ENCODE measurements around the gene PARD6G.
A peak's percentile ranks its signal among the peaks of the same experiment; 100 is the strongest.
"Not testable (repeated sequence)": the region's sequence is repeated elsewhere in the genome, so short reads cannot be mapped to it uniquely, and the experiment has no call there.

The PARD6G gene, protein sequence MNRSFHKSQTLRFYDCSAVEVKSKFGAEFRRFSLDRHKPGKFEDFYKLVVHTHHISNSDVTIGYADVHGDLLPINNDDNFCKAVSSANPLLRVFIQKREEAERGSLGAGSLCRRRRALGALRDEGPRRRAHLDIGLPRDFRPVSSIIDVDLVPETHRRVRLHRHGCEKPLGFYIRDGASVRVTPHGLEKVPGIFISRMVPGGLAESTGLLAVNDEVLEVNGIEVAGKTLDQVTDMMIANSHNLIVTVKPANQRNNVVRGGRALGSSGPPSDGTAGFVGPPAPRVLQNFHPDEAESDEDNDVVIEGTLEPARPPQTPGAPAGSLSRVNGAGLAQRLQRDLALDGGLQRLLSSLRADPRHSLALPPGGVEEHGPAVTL

DNA sequence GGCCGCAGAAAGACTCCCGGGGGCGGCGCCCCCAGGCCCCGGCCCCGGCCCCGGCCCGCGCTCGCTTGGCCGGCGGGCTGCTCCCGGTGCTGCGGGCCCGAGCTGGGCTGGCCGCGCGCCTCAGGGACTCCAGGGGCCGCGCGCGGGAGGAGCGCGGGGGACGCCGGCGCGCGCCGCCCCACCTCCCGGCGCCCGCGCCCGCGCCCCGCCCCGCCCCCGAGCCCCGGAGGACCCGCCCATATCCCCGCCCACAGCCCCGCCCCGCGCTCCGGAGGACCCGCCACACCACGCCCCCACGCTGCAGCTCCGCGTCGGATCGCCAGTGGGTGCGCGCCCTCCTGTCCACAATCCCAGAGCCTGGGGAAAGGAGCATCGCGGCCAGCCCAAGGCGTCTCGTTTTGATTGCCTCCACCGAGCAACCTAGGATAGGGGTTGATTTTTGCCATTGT, at the start of gene PARD6G:
Gene PARD6G (minus strand): TSS at position 122 of the 449 bp plus-strand sequence. CDS start 166 bp downstream, outside the sequence.
- H3K27ac ChIP-seq (ENCODE audit: low read length), result no peak within 1 kb of the TSS
- peaks cover 16% of the 10 kb centered on the region for H3K27me3 ChIP-seq (ENCODE audit: insufficient read depth, low read length)
- H3K4me3 ChIP-seq (ENCODE audit: low read length), result peak within 1 kb of the TSS; percentile 76
- H3K9ac ChIP-seq (ENCODE audit: low read depth, low read length), result peak within 1 kb of the TSS; percentile 68
- H3K4me1 ChIP-seq (ENCODE audit: insufficient read depth, low read length), result 0 out of 2 replicates have a peak, but pooled peaks cover 4% of the 10 kb centered on the region
- no peaks in the 10 kb centered on the region for H3K36me3 ChIP-seq (ENCODE audit: insufficient read depth, low read depth, low read length)
- H3K9me3 ChIP-seq (ENCODE audit: insufficient read depth, low read depth, low read length), result no peaks in the 10 kb centered on the region

DNA sequence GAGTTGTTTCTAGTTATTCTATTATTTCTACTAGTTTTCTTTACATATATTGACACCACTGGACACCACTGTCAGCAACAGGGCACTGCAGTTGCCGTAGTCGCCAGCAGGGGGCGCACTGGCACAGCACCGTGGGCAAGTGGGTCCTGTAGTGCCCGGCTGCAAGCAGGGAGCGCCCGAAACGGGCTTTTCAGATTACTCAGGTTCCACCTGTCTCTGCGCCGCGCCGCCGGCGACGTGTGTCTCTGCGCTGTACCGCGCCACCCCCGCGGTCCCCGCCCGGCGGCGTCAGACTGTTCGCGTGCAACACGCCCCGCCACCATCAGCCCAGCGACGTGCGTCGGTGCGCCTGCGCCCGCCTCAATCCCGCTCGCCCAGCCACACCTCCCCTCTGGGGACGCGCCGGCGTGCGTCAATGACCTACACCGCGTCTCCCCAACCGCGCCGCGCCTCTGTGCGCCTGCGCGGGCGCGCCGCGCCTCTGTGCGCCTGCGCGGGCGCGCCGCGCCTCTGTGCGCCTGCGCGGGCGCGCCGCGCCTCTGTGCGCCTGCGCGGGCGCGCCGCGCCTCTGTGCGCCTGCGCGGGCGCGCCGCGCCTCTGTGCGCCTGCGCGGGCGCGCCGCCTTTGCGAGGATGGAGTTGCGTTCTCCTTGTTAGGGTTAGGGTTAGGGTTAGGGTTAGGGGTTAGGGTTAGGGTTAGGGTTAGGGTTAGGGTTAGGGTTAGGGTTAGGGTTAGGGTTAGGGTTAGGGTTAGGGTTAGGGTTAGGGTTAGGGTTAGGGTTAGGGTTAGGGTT, 15.1 kb upstream of the PARD6G start:
- not testable (repeated sequence) for H3K36me3 ChIP-seq (ENCODE audit: insufficient read depth, low read depth, low read length); H3K9ac ChIP-seq (ENCODE audit: low read depth, low read length); H3K4me3 ChIP-seq (ENCODE audit: low read length); H3K27ac ChIP-seq (ENCODE audit: low read length); H3K9me3 ChIP-seq (ENCODE audit: insufficient read depth, low read depth, low read length); H3K4me1 ChIP-seq (ENCODE audit: insufficient read depth, low read length); H3K27me3 ChIP-seq (ENCODE audit: insufficient read depth, low read length)

DNA sequence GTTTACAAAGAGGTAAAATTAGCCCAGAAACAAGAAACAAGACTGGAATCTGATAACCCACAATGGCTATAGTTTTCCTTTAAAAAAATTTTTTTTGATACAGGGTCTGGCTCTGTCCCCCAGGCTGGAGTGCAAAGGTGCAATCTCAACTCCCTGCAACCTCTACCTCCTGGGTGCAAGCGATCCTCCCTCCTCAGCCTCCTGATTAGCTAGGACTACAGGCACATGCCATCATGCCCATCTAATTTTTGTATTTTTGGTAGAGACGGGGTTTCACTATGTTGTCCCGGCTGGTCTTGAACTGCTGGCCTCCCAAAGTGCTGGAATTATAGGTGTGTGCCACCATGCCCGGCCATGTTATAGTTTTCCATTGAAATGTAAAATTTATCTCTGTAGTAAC, 12.3 kb upstream of the PARD6G start:
- H3K9me3 ChIP-seq (ENCODE audit: insufficient read depth, low read depth, low read length), result peaks cover 6% of the 10 kb centered on the region; the same call in 1 of the 2 replicates
- H3K4me1 ChIP-seq (ENCODE audit: insufficient read depth, low read length), result no peaks in the 10 kb centered on the region
- no peaks in the 10 kb centered on the region for H3K36me3 ChIP-seq (ENCODE audit: insufficient read depth, low read depth, low read length)
- H3K4me3 ChIP-seq (ENCODE audit: low read length), result no peak overlapping the region
- no peak overlapping the region for H3K9ac ChIP-seq (ENCODE audit: low read depth, low read length)
- no peaks in the 10 kb centered on the region; the same call in 1 of the 2 replicates for H3K27me3 ChIP-seq (ENCODE audit: insufficient read depth, low read length)
- no peak overlapping the region for H3K27ac ChIP-seq (ENCODE audit: low read length)

DNA sequence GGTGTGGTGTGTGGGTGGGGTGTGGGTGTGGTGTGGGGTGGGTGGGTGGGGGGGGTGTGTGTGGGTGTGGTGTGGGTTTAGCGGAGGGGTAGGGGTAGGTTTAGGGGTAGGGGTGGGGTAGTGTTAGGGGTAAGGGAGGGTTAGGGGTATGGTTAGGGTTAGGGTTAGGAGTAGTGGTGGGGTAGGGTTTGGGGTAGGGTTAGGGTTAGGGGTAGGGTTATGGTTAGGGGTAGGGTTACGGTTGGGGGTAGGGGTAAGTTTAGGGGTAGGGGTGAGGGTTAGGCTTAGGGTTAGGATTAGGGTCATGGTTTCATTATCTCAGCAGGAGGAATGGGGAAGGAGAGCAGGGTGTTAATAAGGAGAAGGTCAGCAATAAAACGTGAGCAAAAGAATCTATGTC, 11.3 kb upstream of the PARD6G start:
- H3K9ac ChIP-seq (ENCODE audit: low read depth, low read length), result no peak overlapping the region
- H3K9me3 ChIP-seq (ENCODE audit: insufficient read depth, low read depth, low read length), result peaks cover 13% of the 10 kb centered on the region; the same call in 1 of the 2 replicates
- H3K27ac ChIP-seq (ENCODE audit: low read length), result no peak overlapping the region
- no peaks in the 10 kb centered on the region for H3K36me3 ChIP-seq (ENCODE audit: insufficient read depth, low read depth, low read length)
- no peak overlapping the region for H3K4me3 ChIP-seq (ENCODE audit: low read length)
- H3K4me1 ChIP-seq (ENCODE audit: insufficient read depth, low read length), result no peaks in the 10 kb centered on the region
- no peaks in the 10 kb centered on the region; the same call in 1 of the 2 replicates for H3K27me3 ChIP-seq (ENCODE audit: insufficient read depth, low read length)

DNA sequence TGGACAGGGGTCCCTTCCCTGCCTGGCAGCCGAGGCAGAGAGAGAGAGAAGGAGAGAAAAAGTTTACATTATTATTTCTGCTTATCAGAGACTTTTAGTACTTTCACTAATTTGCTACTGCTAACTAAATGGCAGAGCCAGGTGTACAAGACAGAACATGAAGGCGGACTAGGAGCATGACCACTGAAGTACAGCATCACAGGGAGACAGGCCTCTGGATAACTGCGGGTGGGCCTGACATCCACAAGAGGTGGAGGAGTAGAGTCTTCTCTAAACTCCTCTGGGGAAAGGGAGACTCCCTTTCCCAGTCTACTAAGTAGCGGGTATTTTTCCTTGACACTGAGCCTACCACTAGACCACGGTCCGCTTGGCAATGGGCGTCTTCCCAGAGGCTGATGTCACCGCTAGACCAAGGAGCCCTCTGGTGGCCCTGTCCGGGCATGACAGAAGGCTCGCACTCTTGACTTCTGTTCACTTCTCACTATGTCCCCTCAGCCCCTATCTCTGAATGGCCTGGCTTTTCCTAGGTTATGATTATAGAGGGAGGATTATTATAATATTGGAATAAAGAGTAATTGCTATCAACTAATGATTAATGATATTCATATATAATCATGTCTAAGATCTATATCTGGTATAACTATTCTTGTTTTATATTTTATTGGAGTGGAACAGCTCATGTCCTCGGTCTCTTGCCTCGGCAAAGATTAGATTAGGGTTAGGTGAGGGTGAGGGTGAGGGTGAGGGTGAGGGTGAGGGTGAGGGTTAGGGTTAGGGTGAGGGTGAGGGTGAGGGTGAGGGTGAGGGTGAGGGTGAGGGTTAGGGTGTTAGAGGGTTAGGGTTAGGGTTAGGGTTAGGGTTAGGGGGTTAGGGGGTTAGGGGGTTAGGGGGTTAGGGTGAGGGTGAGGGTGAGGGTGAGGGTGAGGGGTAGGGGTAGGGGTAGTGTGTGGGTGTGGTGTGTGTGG, 10.5 kb upstream of the PARD6G start:
- not testable (repeated sequence) for H3K4me3 ChIP-seq (ENCODE audit: low read length); H3K9ac ChIP-seq (ENCODE audit: low read depth, low read length); H3K27me3 ChIP-seq (ENCODE audit: insufficient read depth, low read length); H3K27ac ChIP-seq (ENCODE audit: low read length); H3K4me1 ChIP-seq (ENCODE audit: insufficient read depth, low read length); H3K36me3 ChIP-seq (ENCODE audit: insufficient read depth, low read depth, low read length)
- peaks cover 13% of the 10 kb centered on the region; the same call in 1 of the 2 replicates for H3K9me3 ChIP-seq (ENCODE audit: insufficient read depth, low read depth, low read length)

DNA sequence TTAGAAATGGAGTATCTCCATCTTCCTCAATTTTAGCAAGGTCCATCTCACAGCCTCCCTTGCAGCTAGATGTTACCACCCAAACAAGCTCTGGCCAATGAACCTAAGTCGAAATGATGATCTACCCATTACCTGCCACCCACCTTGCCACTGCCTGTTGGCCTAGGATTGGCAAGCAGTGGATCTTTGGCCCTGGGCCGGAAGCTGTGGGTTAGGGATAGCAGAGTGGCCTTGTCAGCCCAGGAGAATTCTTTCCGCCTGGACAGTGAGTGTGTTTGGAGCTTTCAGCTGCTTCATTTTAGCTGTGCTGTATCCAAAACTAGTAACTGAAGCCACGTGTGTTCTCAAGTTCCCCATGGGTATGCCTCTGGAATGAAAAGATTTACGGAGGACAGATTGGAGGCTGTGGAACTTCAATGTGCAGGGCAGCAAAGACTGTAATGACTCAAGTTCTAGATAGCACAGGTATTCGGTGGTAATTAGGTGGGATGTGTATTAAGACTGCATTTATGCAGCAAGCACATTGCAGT, 7.7 kb upstream of the PARD6G start:
- Histone ChIP-seq H3K9me3 (ENCODE audit: insufficient read depth, low read depth, low read length) (peaks cover 13% of the 10 kb centered on the region; the same call in 1 of the 2 replicates), H3K36me3 (ENCODE audit: insufficient read depth, low read depth, low read length) (no peaks in the 10 kb centered on the region), H3K27me3 (ENCODE audit: insufficient read depth, low read length) (no peaks in the 10 kb centered on the region; the same call in 1 of the 2 replicates), H3K4me3 (ENCODE audit: low read length) (no peak overlapping the region), H3K9ac (ENCODE audit: low read depth, low read length) (no peak overlapping the region), H3K27ac (ENCODE audit: low read length) (no peak overlapping the region), H3K4me1 (ENCODE audit: insufficient read depth, low read length) (no peaks in the 10 kb centered on the region)

DNA sequence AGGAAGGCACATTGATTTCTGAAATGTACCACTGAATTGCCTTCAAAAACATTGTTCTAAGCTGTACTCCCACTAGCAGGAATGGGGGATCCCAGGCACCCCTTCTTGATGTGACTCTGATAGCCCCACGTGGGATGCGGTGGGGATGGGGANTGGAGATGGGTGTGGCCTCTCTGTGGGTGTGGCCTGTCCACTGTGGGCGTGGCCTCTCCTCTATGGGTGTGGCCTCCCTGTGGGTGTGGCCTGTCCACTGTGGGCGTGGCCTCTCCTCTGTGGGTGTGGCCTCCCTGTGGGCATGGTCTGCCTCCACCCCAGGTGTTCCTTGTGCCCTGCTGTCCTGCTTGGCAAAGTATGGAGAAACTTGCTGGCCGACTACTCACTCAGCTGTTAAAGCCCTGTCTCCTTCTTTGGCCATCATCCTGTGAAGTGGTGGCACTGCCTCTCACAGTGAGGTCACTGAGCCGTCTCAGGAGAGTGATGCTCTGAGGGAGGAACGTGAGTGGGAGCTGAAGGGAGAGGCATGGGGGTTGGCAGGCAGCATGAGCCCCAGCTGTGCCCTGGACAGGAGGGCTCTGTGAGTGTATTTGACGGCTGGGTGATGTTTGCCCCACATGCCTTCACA, 6.7 kb upstream of the PARD6G start:
- Histone ChIP-seq H3K4me1 (ENCODE audit: insufficient read depth, low read length) (no peaks in the 10 kb centered on the region), H3K27me3 (ENCODE audit: insufficient read depth, low read length) (no peaks in the 10 kb centered on the region; the same call in 1 of the 2 replicates), H3K36me3 (ENCODE audit: insufficient read depth, low read depth, low read length) (no peaks in the 10 kb centered on the region)

DNA sequence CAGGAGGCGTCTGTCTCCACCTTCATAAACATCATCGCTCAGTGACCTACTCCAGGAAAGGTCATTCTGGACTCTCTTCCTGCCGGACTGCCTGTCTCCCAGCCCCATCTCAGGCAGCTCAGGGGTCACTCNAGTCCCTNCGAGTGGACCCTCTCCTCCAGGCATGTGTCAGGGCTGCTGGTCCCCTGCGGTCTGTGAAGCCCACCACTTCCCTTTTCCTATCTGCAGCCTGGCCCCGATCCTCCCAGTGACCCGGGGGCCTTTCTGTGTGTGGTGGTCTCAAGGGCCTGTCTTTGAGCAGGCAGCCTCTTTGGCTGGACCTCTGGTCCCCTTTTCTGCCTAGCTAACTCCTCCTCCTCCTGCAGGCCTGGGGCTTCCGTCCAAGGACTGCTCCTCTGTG, 5.9 kb upstream of the PARD6G start:
- Histone ChIP-seq H3K4me3 (ENCODE audit: low read length) (no peak overlapping the region), H3K4me1 (ENCODE audit: insufficient read depth, low read length) (no peaks in the 10 kb centered on the region), H3K27me3 (ENCODE audit: insufficient read depth, low read length) (peaks cover 4% of the 10 kb centered on the region; the same call in 1 of the 2 replicates), H3K9me3 (ENCODE audit: insufficient read depth, low read depth, low read length) (peaks cover 13% of the 10 kb centered on the region; the same call in 1 of the 2 replicates), H3K9ac (ENCODE audit: low read depth, low read length) (no peak overlapping the region), H3K36me3 (ENCODE audit: insufficient read depth, low read depth, low read length) (no peaks in the 10 kb centered on the region), H3K27ac (ENCODE audit: low read length) (no peak overlapping the region)

More for the DNA sequence above, 6.7 kb upstream of the PARD6G start:
- Histone ChIP-seq H3K4me3 (ENCODE audit: low read length) (no peak overlapping the region), H3K27ac (ENCODE audit: low read length) (no peak overlapping the region), H3K9me3 (ENCODE audit: insufficient read depth, low read depth, low read length) (peaks cover 13% of the 10 kb centered on the region; the same call in 1 of the 2 replicates), H3K9ac (ENCODE audit: low read depth, low read length) (no peak overlapping the region)

DNA sequence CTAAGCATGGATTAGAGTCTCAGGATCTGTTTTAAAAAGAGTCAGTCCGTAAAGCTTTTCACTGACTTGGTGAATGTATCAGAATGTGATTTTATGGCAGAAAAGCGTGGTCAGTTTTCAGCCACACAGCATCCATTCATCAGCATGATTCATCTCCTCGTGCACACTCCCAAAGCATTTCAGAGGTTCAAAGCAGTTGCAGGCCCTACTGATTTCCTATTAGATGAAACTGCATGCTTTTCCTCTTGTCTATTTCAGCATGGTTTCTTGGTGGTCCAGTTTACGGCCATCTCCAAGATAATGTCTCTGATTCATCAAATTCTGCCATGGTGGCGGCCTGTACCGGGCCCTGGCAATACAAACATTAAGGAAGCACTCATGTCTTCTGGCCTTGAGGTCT, 4.8 kb upstream of the PARD6G start:
- no peak overlapping the region for H3K4me3 ChIP-seq (ENCODE audit: low read length)
- H3K4me1 ChIP-seq (ENCODE audit: insufficient read depth, low read length), result no peaks in the 10 kb centered on the region
- peaks cover 13% of the 10 kb centered on the region; the same call in 1 of the 2 replicates for H3K9me3 ChIP-seq (ENCODE audit: insufficient read depth, low read depth, low read length)
- peaks cover 4% of the 10 kb centered on the region; the same call in 1 of the 2 replicates for H3K27me3 ChIP-seq (ENCODE audit: insufficient read depth, low read length)
- no peaks in the 10 kb centered on the region for H3K36me3 ChIP-seq (ENCODE audit: insufficient read depth, low read depth, low read length)
- H3K9ac ChIP-seq (ENCODE audit: low read depth, low read length), result no peak overlapping the region
- H3K27ac ChIP-seq (ENCODE audit: low read length), result no peak overlapping the region

DNA sequence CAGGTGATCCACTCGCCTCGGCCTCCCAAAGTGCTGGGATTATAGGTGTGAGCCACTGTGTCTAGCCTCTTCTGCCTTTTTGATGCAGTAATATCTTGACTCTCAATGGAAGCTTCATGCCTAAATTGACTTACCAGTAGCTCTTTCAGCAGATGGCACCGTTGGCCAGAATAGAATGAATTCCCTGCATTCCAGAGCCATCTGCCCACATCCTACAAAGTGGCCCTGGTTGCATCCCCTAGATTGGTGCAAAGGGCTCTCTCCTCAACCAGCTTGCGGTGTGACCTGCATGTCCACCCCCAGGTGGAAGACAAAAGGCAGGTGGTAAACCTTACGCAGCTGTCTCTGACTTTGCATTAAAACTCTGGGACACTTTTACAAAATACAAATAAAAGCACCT, 4.4 kb upstream of the PARD6G start:
- Histone ChIP-seq H3K36me3 (ENCODE audit: insufficient read depth, low read depth, low read length) (no peaks in the 10 kb centered on the region), H3K27me3 (ENCODE audit: insufficient read depth, low read length) (peaks cover 4% of the 10 kb centered on the region; the same call in 1 of the 2 replicates), H3K27ac (ENCODE audit: low read length) (no peak overlapping the region), H3K4me3 (ENCODE audit: low read length) (no peak overlapping the region), H3K9ac (ENCODE audit: low read depth, low read length) (no peak overlapping the region), H3K4me1 (ENCODE audit: insufficient read depth, low read length) (no peaks in the 10 kb centered on the region), H3K9me3 (ENCODE audit: insufficient read depth, low read depth, low read length) (peaks cover 13% of the 10 kb centered on the region; the same call in 1 of the 2 replicates)

Measured in iPS-20b (cell line).